ENCODE measurements around the gene AZU1.
"Not testable (repeated sequence)": the region's sequence is repeated elsewhere in the genome, so short reads cannot be mapped to it uniquely, and the experiment has no call there.

The AZU1 gene

DNA sequence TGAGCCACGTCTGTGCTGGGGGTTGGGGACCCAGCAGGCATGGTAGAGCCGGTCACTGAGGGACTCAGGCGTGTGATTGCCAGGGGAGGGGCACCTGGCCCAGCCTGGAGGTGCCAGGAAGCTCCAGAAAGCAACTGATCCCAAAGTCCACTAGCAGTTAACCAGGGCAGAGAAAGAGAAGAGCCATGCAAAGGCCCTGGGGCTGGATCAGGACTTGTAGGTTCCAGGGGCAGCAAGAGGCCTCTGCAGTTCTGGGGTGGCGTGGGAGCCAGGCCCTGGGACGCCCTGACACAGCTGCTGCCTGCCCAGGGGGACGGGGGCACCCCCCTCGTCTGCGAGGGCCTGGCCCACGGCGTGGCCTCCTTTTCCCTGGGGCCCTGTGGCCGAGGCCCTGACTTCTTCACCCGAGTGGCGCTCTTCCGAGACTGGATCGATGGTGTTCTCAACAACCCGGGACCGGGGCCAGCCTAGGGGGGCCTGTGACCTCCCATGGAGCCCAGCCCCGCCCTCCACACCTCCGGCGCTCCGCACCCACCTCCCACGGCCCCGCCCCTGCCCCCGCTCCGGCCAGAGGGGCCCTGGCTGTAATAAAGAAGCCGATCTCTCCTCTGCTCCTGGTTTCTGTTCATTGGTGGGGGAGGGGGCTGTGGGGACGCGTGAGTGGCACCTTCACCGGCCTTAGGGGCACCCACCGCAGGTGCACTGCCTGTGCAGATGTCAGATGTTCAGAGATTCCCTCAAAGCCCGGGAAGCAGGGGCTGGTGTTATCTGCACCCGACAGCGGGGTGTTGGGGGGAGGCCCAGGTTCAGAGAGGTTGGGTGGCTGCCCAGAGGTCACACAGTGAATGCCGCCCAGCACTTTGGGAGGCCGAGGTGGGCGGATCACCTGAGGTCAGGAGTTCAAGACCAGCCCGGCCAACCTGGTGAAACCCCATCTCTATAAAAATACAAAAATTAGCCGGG, 4.1 kb downstream of the AZU1 start:
- no peak for DNase-seq

DNA sequence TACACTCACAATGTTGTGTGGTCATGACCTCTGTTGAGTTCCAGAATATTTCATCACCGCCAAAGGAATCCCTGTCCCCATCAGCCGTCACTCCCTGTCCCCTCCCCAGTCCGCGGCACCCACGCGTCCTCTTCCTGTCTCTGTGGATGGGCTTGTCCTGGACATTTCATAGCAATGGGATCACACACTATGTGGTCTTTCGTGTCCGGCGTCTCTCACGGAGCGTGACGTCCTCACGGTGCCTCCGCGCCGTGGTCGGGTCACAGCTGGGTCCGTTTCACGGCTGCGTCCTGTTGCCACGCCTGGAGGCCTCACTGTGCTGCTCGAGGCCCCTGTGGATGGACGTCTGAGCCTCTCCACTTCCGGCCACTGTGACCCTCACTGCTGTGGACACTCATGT, 6.6 kb downstream of the AZU1 start:
- no peak for DNase-seq

DNA sequence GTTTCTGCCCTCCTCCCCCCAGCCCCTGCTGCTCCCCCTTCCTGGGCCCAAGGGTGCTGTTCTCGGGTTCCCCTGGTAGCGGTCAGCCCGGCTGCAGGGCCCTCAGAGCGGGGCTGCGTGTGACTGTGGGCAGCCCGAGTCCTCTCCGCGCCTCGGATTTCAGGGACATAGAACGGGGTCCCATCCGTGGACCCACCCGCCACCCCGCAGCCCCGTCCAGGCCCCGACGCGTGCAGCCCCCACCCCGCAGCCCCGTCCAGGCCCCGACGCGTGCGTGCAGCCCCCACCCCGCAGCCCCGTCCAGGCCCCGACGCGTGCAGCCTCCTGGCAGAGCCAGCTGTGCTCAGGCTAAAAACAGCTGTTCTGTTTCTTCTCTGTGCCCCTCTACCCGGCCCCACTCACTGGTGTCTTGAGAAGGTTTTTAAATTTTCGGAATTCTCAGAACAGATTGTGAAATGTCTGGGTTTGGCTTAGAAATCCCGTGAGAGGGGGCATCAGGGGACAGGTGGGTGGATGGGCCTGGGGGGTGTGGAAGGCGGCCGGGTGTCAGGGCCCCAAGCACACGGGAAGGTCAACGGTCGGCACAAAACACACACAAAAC, 7.7 kb downstream of the AZU1 start:
- DNase-seq, result no peak

DNA sequence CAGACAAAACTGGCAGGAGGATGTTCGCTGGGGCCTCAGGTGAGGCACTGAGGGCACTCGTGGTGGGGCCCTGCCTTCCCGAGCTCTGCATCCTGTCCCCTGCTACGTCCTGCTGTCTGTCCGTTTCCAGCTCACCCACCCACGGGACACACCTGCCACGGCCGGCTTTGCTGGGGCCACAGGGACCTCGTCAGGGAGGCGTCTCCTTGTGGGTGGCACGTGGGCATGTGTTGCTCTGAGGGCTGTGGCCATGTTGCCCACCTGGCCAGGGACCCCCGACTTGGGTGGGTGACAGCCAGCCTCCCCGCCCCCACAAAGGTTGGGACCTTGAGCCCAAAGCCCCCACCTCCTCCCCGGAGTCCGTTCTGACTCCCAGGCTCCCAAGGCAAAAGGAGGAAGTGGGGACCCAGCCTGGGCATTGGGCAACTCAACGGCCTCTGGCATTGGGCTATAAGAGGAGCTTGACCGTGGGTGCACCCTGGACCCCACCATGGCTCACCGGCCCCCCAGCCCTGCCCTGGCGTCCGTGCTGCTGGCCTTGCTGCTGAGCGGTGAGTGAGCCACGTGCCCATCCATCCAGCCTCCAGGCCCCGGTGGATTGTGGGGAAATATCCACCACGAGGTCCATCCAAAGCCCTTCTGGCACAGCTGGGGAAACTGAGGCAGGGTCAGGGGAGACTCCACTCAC, 13.0 kb downstream of the AZU1 start, which contains the start of gene PRTN3:
TSS of gene PRTN3 (plus strand) at position 481 of the 688 bp plus-strand sequence. CDS start at position 491, 10 bp downstream.
- DNase-seq, result no peak

DNA sequence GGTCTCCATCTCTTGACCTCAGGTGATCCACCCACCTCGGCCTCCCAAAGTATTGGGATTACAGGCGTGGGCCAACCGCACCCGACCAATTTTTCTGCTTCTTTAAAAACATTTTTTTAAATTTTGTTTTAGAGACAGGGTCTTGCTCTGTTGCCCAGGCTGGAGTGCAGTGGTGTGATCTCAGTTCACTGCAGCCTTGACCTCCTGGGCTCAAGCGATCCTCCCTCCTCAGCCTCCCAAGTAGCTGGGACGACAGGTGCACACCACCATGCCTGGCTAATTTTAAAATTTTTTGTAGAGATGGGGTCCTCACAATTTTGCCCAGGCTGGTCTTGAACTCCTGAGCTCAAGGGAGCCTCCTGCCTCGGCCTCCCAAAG, 15.2 kb downstream of the AZU1 start:
- DNase-seq, result not testable (repeated sequence)

DNA sequence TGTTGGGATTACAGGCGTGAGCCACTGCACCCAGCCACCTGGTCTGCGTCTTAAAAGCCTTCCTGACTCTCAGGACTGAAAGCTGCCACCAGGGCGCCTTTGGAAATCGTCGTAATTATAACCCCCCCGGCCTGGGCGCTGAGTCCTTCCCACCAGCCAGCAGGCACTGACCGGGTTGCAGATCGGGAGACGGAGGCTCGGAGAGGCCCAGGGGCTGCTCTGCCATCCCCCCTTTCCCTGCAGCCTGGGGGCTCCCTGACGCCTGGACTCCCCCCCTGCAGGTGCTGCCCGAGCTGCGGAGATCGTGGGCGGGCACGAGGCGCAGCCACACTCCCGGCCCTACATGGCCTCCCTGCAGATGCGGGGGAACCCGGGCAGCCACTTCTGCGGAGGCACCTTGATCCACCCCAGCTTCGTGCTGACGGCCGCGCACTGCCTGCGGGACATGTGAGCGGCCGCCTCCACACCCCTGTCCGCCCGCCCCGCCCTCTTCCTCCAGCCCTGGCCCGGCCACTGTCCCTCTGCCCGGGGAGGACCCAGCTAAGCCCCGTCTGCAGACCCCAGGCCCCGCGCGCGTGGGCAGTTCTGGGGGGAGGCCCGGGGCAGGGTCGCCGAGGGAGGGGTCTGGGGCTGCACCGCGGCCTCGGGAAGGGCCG, 15.7 kb downstream of the AZU1 start:
- no peak for DNase-seq

DNA sequence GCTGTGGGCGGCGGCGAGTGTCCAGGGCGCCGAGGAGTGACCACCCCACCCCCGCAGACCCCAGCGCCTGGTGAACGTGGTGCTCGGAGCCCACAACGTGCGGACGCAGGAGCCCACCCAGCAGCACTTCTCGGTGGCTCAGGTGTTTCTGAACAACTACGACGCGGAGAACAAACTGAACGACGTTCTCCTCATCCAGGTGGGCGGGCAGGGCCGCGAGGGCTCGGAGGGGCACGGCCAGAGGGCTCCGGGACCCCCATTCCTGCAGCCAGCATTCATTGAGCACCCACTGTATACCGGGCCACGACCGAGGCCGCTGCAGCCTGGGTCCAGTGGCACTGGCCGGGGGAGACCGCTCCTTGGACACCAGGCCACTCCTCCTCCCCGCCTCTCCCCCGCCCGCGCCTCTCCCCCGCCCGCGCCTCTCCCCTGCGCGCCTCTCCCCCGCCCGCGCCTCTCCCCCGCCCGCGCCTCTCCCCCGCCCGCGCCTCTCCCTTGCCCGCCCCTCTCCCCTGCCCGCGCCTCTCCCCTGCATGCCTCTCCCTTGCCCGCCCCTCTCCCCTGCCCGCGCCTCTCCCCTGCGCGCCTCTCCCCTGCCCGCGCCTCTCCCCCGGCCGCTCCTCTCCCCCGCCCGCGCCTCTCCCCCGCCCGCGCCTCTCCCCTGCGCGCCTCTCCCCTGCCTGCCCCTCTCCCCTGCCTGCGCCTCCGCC, 16.4 kb downstream of the AZU1 start:
- no peak for DNase-seq

DNA sequence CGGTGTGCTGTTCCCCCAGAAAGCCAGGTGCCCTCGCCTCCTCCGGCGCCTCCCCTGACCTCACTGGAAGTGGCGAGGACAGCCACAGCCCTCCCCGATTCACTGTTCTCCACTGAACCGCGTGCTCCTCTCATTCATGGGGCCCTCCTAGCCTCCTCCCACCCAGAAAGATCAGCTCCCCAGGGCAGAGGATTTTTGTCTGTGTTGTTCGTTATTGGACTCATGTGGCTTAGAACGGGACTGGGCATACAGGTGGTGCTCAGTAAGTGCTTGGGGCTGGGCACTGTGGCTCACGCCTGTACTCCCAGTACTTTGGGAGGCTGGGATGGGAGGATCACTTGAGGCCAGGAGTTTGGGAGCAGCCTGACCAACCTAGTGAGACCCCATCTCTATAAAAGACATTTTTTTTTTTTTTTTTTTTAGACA, 16.9 kb downstream of the AZU1 start:
- no peak for DNase-seq

DNA sequence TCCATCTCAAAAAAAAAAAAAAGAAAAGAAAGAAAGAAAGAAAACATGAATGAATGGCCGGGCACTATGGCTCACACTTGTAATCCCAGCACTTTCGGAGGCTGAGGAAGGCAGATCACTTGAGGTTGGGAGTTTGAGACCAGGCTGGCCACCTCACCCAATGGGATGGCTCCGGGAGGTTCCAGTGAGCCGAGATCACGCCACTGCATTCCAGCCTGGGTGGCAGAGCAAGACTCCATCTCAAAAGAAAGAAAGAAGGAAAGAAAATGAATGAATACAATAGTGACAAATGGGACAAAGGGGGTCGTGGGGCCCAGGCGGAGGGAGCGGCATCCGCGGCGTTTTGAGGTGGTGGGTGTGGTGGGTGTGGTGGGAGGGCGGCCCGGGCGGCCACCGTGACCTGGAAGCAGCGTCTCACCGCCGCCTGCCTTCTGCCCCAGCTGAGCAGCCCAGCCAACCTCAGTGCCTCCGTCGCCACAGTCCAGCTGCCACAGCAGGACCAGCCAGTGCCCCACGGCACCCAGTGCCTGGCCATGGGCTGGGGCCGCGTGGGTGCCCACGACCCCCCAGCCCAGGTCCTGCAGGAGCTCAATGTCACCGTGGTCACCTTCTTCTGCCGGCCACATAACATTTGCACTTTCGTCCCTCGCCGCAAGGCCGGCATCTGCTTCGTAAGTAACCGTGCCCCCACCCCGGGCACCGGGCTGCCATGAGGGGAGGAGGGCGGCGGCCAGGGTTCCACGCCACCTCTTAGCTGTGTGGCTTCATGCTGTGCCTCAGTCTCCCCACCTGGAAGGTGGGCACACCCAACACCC, 18.3 kb downstream of the AZU1 start:
- no peak for DNase-seq

DNA sequence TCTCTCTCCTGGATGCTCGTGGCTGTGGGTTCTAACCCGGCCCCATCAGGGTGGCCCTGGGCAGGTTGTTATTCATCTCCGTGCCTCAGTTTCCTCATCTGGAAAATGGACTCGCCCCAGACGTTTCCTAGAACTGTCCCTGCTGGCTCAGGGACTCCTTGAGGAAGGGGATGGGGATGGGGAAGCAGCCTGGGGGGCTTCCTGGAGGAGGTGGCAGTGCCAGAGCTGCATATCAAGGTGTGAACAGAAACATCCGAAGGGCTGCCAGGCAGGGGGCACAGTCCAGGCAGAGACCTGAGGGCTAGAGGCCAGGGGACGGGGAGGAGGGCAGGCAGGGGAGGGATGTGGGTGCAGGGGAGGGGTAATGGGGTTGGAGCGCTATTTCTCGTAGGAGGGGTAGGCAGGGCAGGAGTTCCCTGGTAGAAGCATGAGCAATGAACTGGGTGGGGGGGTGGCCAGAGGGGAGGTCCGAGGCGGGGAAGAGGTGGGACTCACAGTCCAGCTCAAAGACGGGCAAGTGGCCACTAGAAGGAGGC, 20.8 kb downstream of the AZU1 start:
- no peak for DNase-seq

DNA sequence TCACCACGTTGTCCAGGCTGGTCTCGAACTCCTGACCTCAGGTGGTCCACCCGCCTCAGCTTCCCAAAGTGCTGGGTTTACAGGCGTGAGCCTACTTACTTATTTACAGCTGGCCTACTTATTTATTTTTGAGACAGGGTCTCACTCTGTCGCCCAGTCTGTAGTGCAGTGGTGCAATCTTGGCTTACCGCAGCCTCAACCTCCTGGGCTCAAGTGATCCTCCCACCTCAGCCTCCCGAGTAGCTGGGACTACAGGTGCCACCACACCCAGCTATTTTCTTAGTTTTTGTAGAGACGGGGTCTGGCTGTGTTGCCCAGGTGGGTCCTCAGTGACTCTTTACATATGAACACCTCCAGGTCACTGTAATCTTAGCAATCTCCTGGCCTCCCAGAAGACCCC, 21.6 kb downstream of the AZU1 start:
- DNase-seq, result not testable (repeated sequence)

DNA sequence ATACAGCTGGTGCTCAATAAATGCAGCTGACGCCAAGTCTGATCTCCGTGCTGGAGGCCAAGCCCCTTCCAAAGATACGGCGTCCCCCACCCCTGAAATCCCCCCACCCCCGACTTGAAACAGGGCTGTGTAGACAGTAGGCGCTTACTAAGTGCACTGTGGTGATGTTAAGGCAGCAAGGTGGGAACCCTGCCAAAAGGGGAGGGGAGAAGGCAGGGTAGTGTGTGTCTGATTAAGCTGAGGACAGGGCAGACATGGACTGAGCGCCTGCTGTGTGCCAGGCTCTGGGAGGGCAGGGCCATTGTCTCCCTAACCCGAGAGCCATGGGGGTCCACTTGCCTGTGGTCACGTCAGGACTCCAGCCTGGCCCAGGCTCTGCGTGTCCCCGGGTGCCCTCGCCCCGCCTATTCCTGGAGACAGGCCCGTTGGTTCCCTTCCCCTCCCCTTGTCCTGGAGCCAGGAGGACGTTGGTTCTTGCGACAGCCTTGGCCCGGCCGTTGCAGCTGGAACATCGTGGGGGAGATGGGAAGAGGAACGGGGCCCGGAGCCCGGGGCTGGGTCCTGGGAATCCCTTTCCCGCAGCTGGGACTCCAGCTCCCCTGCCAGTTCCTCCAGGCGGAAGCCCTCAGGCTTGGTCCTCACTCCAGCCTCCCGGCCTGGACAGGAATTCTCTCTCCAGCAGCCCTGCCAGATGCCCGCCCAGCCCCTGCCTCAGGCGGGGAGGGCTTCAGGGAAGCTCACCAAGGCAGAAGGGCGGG, 22.8 kb downstream of the AZU1 start:
- no peak for DNase-seq

DNA sequence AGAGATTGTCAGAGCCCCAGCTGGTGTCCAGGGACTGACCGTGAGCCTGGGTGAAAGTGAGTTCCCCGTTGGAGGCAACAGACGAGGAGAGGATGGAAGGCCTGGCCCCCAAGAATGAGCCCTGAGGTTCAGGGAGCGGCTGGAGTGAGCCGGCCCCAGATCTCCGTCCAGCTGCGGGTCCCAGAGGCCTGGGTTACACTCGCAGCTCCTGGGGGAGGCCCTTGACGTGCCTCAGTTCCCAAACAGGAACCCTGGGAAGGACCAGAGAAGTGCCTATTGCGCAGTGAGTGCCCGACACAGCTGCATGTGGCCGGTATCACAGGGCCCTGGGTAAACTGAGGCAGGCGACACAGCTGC, 23.3 kb downstream of the AZU1 start:
- no peak for DNase-seq

DNA sequence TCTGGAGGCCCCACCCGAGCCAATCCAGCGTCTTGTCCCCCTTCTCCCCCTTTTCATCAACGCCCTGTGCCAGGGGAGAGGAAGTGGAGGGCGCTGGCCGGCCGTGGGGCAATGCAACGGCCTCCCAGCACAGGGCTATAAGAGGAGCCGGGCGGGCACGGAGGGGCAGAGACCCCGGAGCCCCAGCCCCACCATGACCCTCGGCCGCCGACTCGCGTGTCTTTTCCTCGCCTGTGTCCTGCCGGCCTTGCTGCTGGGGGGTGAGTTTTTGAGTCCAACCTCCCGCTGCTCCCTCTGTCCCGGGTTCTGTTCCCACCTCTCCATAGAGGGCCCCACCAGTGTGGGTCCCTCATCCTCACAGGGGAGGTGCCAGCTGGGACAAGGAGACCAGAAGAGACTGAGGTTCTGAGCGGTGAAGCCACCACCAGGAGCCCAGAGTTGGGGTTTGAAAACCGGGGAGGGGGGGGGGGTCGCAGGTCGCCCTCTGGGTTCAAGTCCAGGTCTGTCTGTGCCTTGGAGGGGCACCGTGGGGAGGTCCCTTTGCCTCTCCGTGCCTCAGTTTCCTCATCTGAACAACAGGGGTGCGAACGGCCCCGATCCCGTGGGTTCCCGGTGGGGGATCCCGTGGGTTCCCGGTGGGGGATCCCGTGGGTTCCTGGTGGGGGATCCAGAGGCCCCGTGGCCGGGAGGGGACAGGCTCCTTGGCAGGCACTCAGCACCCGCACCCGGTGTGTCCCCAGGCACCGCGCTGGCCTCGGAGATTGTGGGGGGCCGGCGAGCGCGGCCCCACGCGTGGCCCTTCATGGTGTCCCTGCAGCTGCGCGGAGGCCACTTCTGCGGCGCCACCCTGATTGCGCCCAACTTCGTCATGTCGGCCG, 24.7 kb downstream of the AZU1 start, which contains the start of gene ELANE:
TSS of gene ELANE (plus strand) at position 168 of the 878 bp plus-strand sequence. CDS start at position 194, 26 bp downstream.
- DNase-seq, result no peak

DNA sequence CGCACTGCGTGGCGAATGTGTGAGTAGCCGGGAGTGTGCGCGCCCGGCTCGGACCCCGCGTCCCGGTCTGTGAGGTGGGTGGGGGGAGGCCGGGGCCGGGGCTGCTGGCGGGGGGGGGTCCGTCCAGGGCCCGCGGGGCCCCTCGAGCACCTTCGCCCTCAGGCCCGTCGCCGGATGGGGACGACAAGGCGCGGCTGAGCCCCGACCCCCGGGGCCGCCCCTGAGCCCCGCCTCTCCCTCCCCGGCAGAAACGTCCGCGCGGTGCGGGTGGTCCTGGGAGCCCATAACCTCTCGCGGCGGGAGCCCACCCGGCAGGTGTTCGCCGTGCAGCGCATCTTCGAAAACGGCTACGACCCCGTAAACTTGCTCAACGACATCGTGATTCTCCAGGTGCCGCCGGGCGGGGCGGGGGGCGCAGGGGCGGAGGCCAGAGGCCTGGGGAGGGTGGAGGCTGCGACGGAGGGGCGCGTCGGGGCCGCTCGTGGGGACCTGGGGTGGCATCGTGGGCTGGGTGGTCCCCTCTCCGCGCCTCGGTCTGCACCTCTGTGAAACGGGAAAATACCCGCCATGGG, 25.5 kb downstream of the AZU1 start:
- no peak for DNase-seq

DNA sequence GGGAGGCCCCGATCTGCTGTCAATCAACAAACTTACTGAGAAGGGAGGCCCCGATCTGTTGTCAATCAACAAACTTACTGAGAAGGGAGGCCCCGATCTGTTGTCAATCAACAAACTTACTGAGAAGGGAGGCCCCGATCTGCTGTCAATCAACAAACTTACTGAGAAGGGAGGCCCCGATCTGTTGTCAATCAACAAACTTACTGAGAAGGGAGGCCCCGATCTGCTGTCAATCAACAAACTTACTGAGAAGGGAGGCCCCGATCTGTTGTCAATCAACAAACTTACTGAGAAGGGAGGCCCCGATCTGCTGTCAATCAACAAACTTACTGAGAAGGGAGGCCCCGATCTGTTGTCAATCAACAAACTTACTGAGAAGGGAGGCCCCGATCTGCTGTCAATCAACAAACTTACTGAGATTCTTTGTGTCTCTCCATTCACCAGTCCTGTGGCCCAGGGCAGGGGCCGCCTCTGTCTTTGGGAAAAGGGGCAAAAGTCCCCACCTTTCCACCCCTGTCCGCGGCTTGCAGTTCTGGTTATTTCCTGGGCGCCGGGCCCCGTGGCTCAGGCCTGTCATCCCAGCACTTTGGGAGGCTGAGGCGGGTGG, 26.1 kb downstream of the AZU1 start:
- DNase-seq, result not testable (repeated sequence)

DNA sequence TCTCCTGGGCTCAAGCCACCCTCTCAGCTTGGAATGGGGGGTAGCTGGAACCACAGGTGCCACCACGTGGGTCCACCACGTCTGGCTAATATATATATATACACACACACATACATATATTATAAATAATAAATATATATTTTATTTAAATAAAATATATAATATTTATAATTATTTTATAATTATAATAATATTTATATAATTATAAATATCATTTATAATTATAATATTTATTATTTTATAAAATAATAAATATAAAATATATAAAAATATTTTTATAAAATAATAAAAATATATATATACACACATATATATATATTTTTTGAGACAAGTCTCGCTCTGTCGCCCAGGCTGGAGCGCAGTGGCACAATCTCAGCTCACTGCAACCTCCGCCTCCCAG, 26.9 kb downstream of the AZU1 start:
- no peak for DNase-seq

DNA sequence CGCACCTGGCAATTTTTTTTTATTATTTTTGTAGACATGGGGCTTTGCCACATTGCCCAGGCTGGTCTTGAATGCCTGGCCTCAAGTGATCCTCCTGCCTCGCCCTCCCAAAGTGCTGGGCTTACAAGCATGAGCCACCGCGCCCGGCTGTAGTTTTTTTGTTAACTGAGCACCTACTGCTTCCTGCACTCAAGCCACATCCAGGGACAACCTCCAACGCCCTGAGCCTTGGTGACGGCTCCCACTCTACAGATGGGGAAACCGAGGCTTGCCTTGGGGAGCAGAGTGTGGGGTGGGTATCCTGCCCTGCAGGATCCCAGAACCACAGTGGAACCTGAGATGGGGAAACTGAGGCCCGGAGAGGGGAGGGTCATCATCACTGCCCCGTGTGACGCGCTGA, 27.5 kb downstream of the AZU1 start:
- DNase-seq, result no peak

Measured in CD4-positive, alpha-beta T cell treated with Interleukin-12 subunit alpha and Interleukin-12 subunit beta, for 1 hour (primary cell).